Measurements from ENCODE around the gene THY1. TPM values are rescaled to one million over a fixed set of nuclear protein-coding genes. Genes with fewer than 3 reads are reported as not detected.

THY1 gene
- polyA plus RNA-seq, 1 donor from 2014 or later: 98.3 TPM

DNA sequence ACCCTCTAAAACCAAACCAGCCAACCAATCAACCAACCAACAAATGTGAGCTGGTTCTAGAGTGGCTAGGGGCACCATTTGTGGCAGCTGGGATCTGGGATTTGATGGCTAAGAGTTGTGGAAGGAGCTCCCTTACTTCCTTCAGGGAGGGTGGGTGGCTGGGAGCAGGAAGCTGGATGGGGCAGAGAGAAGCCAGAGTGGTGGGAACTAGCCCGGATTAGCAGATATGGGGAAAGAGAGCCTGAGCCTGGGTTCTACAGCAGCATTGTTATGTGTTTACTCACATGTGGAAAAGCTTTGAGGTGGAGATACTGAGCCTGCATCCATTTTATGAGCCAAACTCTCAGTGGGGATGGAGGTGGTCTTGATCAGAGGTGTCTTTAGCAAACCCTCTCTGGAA is 30.9 kb upstream of the THY1 start:
- no peaks in the 10 kb centered on the region for H3F3A ChIP-seq (ENCODE audit: insufficient read depth, low read length, poor library complexity, severe bottlenecking)
- no peak overlapping the region for H3K4me3 ChIP-seq (ENCODE audit: low read length)
- H4K20me1 ChIP-seq (ENCODE audit: insufficient read depth): no peaks in the 10 kb centered on the region
- H3K27me3 ChIP-seq (ENCODE audit: insufficient read depth, low read depth, low read length): no peaks in the 10 kb centered on the region
- no peak overlapping the region for H3K27ac ChIP-seq (ENCODE audit: low read length)
- no peaks in the 10 kb centered on the region for H3K9me2 ChIP-seq (ENCODE audit: insufficient read depth, low read length)
- no peaks in the 10 kb centered on the region for H3K36me3 ChIP-seq (ENCODE audit: insufficient read depth, low read length)
- no peaks in the 10 kb centered on the region for H3K9me3 ChIP-seq (ENCODE audit: low read length)
- H2AFZ ChIP-seq (ENCODE audit: low read depth, low read length): no peak overlapping the region
- TF ChIP-seq SMC3 (conservative IDR thresholded peaks at IDR 0.05; ENCODE audit: poor library complexity) (no peak), TAF1 (IDR thresholded peaks at IDR 0.05; ENCODE audit: low read depth) (no peak), RAD21 (conservative IDR thresholded peaks at IDR 0.05) (no peak), POLR2AphosphoS5 (IDR thresholded peaks at IDR 0.05) (no peak), EP300 (conservative IDR thresholded peaks at IDR 0.05; ENCODE audit: poor library complexity, severe bottlenecking) (no peak), MXI1 (conservative IDR thresholded peaks at IDR 0.05; ENCODE audit: poor library complexity, severe bottlenecking) (no peak), EZH2 (IDR thresholded peaks at IDR 0.05; ENCODE audit: borderline replicate concordance, insufficient read depth, low read length, poor library complexity, severe bottlenecking) (no peak)
- TF ChIP-seq, protein P1, sequence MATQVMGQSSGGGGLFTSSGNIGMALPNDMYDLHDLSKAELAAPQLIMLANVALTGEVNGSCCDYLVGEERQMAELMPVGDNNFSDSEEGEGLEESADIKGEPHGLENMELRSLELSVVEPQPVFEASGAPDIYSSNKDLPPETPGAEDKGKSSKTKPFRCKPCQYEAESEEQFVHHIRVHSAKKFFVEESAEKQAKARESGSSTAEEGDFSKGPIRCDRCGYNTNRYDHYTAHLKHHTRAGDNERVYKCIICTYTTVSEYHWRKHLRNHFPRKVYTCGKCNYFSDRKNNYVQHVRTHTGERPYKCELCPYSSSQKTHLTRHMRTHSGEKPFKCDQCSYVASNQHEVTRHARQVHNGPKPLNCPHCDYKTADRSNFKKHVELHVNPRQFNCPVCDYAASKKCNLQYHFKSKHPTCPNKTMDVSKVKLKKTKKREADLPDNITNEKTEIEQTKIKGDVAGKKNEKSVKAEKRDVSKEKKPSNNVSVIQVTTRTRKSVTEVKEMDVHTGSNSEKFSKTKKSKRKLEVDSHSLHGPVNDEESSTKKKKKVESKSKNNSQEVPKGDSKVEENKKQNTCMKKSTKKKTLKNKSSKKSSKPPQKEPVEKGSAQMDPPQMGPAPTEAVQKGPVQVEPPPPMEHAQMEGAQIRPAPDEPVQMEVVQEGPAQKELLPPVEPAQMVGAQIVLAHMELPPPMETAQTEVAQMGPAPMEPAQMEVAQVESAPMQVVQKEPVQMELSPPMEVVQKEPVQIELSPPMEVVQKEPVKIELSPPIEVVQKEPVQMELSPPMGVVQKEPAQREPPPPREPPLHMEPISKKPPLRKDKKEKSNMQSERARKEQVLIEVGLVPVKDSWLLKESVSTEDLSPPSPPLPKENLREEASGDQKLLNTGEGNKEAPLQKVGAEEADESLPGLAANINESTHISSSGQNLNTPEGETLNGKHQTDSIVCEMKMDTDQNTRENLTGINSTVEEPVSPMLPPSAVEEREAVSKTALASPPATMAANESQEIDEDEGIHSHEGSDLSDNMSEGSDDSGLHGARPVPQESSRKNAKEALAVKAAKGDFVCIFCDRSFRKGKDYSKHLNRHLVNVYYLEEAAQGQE (IDR thresholded peaks at IDR 0.05; ENCODE audit: borderline replicate concordance): no peak
- TF ChIP-seq, protein P2, sequence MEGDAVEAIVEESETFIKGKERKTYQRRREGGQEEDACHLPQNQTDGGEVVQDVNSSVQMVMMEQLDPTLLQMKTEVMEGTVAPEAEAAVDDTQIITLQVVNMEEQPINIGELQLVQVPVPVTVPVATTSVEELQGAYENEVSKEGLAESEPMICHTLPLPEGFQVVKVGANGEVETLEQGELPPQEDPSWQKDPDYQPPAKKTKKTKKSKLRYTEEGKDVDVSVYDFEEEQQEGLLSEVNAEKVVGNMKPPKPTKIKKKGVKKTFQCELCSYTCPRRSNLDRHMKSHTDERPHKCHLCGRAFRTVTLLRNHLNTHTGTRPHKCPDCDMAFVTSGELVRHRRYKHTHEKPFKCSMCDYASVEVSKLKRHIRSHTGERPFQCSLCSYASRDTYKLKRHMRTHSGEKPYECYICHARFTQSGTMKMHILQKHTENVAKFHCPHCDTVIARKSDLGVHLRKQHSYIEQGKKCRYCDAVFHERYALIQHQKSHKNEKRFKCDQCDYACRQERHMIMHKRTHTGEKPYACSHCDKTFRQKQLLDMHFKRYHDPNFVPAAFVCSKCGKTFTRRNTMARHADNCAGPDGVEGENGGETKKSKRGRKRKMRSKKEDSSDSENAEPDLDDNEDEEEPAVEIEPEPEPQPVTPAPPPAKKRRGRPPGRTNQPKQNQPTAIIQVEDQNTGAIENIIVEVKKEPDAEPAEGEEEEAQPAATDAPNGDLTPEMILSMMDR (IDR thresholded peaks at IDR 0.05; ENCODE audit: poor library complexity, severe bottlenecking): no peak
- no peaks in the 10 kb centered on the region for H3K79me2 ChIP-seq (replicated peaks; ENCODE audit: insufficient read depth, low read length)
- no peak overlapping the region for H3K4me2 ChIP-seq (ENCODE audit: low read length)
- H3K9ac ChIP-seq (ENCODE audit: low read length): no peak overlapping the region

DNA sequence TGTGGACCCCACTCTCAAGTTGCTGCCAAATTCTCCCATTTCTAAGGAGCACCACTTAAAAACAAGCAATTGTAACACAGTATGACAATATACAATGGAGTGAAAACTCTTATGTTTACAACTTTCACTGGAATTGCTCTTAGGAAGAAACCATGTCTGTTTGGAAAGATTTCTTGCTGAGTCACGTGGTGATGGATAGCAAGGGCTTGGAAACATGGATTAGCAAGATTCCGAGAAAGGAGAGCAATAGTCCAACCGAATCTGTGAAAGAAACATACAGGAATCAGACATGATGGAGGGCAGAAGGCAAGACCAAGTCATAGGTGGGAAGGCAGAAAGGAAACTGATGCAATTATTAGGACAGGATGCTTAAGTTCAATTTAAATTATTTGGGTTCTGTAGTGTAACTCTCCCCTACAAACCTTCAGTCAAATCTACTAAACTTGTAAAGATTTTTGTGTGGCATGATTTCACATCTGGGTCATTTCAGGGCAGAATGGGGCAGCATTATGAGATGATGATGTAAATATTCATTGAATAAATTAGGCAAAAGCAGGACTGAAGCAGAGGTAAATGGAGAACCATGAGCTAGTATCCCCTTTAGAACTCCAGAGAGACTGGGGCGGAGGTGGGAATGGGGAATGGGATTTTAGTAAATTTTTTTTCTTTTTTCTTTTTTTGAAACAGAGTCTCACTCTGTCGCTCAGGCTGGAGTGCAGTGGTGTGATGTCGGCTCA is 27.8 kb upstream of the THY1 start:
- no peaks in the 10 kb centered on the region for H3K36me3 ChIP-seq (ENCODE audit: insufficient read depth, low read length)
- H3K27me3 ChIP-seq (ENCODE audit: insufficient read depth, low read depth, low read length): no peaks in the 10 kb centered on the region
- no peaks in the 10 kb centered on the region for H4K20me1 ChIP-seq (ENCODE audit: insufficient read depth)
- H3K4me2 ChIP-seq (ENCODE audit: low read length): no peak overlapping the region
- H3K9me2 ChIP-seq (ENCODE audit: insufficient read depth, low read length): no peaks in the 10 kb centered on the region
- no peak for TF ChIP-seq SMC3 (conservative IDR thresholded peaks at IDR 0.05; ENCODE audit: poor library complexity)
- TF ChIP-seq POLR2AphosphoS5 (IDR thresholded peaks at IDR 0.05): no peak
- no peak for TF ChIP-seq MXI1 (conservative IDR thresholded peaks at IDR 0.05; ENCODE audit: poor library complexity, severe bottlenecking)
- no peak for TF ChIP-seq EZH2 (IDR thresholded peaks at IDR 0.05; ENCODE audit: borderline replicate concordance, insufficient read depth, low read length, poor library complexity, severe bottlenecking)
- TF ChIP-seq, protein P1 (IDR thresholded peaks at IDR 0.05; ENCODE audit: borderline replicate concordance): no peak
- TF ChIP-seq, protein P2 (IDR thresholded peaks at IDR 0.05; ENCODE audit: poor library complexity, severe bottlenecking): no peak
- no peak for TF ChIP-seq EP300 (conservative IDR thresholded peaks at IDR 0.05; ENCODE audit: poor library complexity, severe bottlenecking)
- TF ChIP-seq RAD21 (conservative IDR thresholded peaks at IDR 0.05): no peak
- no peak for TF ChIP-seq TAF1 (IDR thresholded peaks at IDR 0.05; ENCODE audit: low read depth)
- H3K27ac ChIP-seq (ENCODE audit: low read length): no peak overlapping the region
- no peaks in the 10 kb centered on the region for H3K9me3 ChIP-seq (ENCODE audit: low read length)
- no peaks in the 10 kb centered on the region for H3K79me2 ChIP-seq (replicated peaks; ENCODE audit: insufficient read depth, low read length)
- no peak overlapping the region for H3K4me3 ChIP-seq (ENCODE audit: low read length)
- H3F3A ChIP-seq (ENCODE audit: insufficient read depth, low read length, poor library complexity, severe bottlenecking): no peaks in the 10 kb centered on the region
- no peak overlapping the region for H2AFZ ChIP-seq (ENCODE audit: low read depth, low read length)
- no peak overlapping the region for H3K9ac ChIP-seq (ENCODE audit: low read length)
